SH-SY5Y (cell line): ENCODE data around the gene VAMP1.

Source experiments
- GATA2 ChIP-seq: IDR thresholded peaks from 2 replicates; pipeline ENCODE4 v1.6.1; 2011; ENCODE audit warnings: mild to moderate bottlenecking, low read depth, low read length
- GATA3 ChIP-seq: IDR thresholded peaks from 2 replicates; pipeline ENCODE4 v1.6.1; 2011; ENCODE audit warnings: low read depth, mild to moderate bottlenecking, low read length, moderate library complexity

- TF ChIP-seq GATA3 = no peak
- TF ChIP-seq GATA2 = no peak
These were observed 26.4 kb downstream of the VAMP1 start for GRCh38 chr12:6444031-6444430.
